ENCODE data around the gene ADORA1.

Gene ADORA1

GRCh38 chr1:203167913-203168200 lies 40.3 kb downstream of the ADORA1 start:
- TF ChIP-seq CTCF (IDR thresholded peaks at IDR 0.05) = no peak

- no peak for TF ChIP-seq CTCF (IDR thresholded peaks at IDR 0.05)
These were observed 40.8 kb downstream of the ADORA1 start for GRCh38 chr1:203168256-203168786.

DNA sequence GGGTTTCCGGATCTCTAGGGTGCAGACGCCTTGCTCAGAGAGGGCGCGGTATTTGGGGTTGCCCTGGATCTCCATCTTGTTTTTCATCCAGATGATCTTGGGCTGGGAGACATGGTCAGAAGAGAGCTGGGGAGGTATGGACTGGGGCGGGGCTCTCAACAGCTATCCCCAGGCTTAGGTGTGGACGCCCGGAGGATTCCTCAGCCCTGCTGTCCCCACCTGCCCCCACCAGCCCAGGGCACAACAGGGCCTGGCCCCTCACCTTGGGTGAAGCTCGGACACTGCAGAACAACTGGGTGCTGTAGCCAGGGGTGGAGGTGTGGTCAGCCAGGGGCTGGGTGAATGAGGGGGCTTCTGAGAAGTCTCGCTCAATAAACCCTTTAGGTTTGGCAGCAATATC lies 41.5 kb downstream of the ADORA1 start:
- no peak for TF ChIP-seq CTCF (IDR thresholded peaks at IDR 0.05)

DNA sequence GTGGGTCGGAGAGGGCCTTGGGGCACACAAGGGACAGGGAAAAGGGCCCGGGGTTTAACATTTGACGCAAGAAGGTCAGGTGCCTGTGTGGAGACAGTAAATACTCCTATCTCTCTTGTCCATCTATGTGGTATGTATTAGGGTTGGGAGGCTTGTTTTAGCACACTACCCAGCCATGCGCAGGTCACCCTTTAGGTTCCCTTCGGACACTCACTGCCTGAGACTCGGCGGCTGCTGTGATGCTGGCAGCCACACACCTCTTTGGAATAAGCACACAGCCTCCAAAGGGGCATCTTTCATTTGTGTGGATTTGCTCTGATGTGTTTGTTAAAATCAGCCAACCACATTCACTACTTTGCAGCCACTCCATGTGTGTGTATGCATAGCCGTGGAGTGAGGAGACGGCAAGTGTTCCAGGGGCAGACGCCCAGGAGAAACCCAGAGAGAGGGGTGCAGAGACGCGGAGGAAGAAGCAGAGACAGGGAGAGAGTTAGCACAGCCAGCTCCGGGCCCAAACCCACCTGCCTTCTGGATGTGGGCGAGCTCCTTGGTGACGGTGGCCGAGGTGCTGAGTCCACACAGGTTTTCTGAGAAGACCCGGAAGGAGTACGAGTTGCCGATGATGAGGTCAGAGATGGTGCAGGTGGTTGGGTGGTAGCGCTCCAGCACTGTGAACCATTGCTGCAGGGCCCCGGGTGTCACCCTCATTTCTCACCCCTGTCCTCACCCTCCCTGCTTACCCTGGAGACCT lies 42.4 kb downstream of the ADORA1 start:
- no peak for TF ChIP-seq CTCF (IDR thresholded peaks at IDR 0.05)

GRCh38 chr1:203170625-203171330 lies 43.3 kb downstream of the ADORA1 start:
- TF ChIP-seq CTCF (IDR thresholded peaks at IDR 0.05) = no peak

- TF ChIP-seq CTCF (IDR thresholded peaks at IDR 0.05) = no peak
These were observed 44.0 kb downstream of the ADORA1 start for GRCh38 chr1:203171341-203172183.

GRCh38 chr1:203172184-203173010 lies 44.9 kb downstream of the ADORA1 start:
- TF ChIP-seq CTCF (IDR thresholded peaks at IDR 0.05) = peak; percentile 98
